Endothelial cell of umbilical vein (primary cell): ENCODE results near the gene CTIF. TPM values are rescaled to one million over a fixed set of nuclear protein-coding genes. Genes with fewer than 3 reads are reported as not detected.

ENCODE experiments used
- BruUV-seq: library from RNA; stranded (reverse); fragments of 400-500 nt; replicated peaks from 2 replicates; lab custom pipeline; 2021; lab: Mats Ljungman, UMichigan
- CTCF ChIA-PET: fragments of 300-600, 350-600 bp; sonication (Branson Sonifier 250); formaldehyde crosslinking; loops from one replicate; lab custom pipeline; 2021; ENCODE audit warnings: antibody characterized with exemption, inconsistent platforms; lab: Charles Lee
- POLR2A ChIA-PET: fragments of 300-600, 350-600 bp; sonication (Branson Sonifier 250); formaldehyde crosslinking; loops from one replicate; lab custom pipeline; 2021; ENCODE audit warnings: antibody characterized with exemption, inconsistent platforms; lab: Charles Lee
- DNase-seq: peaks from one replicate; pipeline ENCODE4 v3.0.0-alpha.2; 2011; ENCODE audit warnings: low read depth, low spot score
- FAIRE-seq: peaks from 2 replicates; lab custom pipeline; 2011; peaks lifted over from hg19 to GRCh38; lab: Jason Lieb, UNC
- H2AFZ ChIP-seq: 2 replicates; pipeline ENCODE4 v1.6.0; 2012; ENCODE audit warnings: low read depth, low read length, control low read depth, inconsistent platforms
- H3K27ac ChIP-seq: 2 replicates; pipeline ENCODE4 v1.5.1; 2011; ENCODE audit warnings: low read depth, mild to moderate bottlenecking, control low read depth, low read length, moderate library complexity; ENCODE audit not compliant: insufficient read depth
- H3K27me3 ChIP-seq, 2 experiments: 2 replicates each; pipeline versions ENCODE4 v1.6.0 to v1.6.1; 2011; ENCODE audit warnings: low read length in 2 of 2, mixed read lengths in 1 of 2; ENCODE audit not compliant: control insufficient read depth in 2 of 2, insufficient read depth in 2 of 2
- H3K36me3 ChIP-seq, 2 experiments: 2 replicates in 1 of 2; 3 replicates in 1 of 2; pipeline ENCODE4 v1.5.1; 2011; ENCODE audit warnings: low read length in 2 of 2, mild to moderate bottlenecking in 1 of 2, moderate library complexity in 1 of 2; ENCODE audit not compliant: control insufficient read depth in 2 of 2, insufficient read depth in 2 of 2; ENCODE audit errors: extremely low read depth in 1 of 2
- H3K4me1 ChIP-seq: 3 replicates; pipeline ENCODE4 v1.5.1; 2011; ENCODE audit warnings: mild to moderate bottlenecking, low read length; ENCODE audit not compliant: control insufficient read depth, insufficient read depth; ENCODE audit errors: extremely low read depth
- H3K4me2 ChIP-seq: 2 replicates; pipeline ENCODE4 v1.6.1; 2011; ENCODE audit warnings: low read length, control low read depth, mixed read lengths; ENCODE audit not compliant: insufficient read depth
- H3K4me3 ChIP-seq, 3 experiments: fragments of 200-600 bp in 1 of 3; sonication (generic), shearing (Covaris generic) in 1 of 3; replicated peaks in 1 of 3; 2 replicates each; pipeline ENCODE4 v1.5.1; 2011 to 2016; ENCODE audit warnings: control low read depth in 3 of 3, low read length in 3 of 3, mild to moderate bottlenecking in 2 of 3, inconsistent platforms in 1 of 3, low read depth in 1 of 3, moderate library complexity in 1 of 3; ENCODE audit not compliant: insufficient read depth in 1 of 3
- H3K79me2 ChIP-seq: 2 replicates; pipeline ENCODE4 v1.6.0; 2012; ENCODE audit warnings: low read length, inconsistent platforms; ENCODE audit not compliant: control insufficient read depth, insufficient read depth
- H3K9ac ChIP-seq: replicated peaks from 2 replicates; pipeline ENCODE3; 2011; ENCODE audit warnings: low read length, control low read depth; ENCODE audit not compliant: insufficient read depth; ENCODE audit errors: extremely low read depth
- H3K9me1 ChIP-seq: replicated peaks from 3 replicates; pipeline ENCODE4 v1.6.0; 2011; ENCODE audit warnings: mild to moderate bottlenecking, low read length; ENCODE audit not compliant: control insufficient read depth, insufficient read depth; ENCODE audit errors: extremely low read depth
- H3K9me3 ChIP-seq: replicated peaks from 2 replicates; pipeline ENCODE4 v1.5.1; 2012; ENCODE audit warnings: low read length, inconsistent platforms; ENCODE audit not compliant: control insufficient read depth, insufficient read depth
- H4K20me1 ChIP-seq: replicated peaks from 2 replicates; pipeline ENCODE3; 2011; ENCODE audit warnings: mild to moderate bottlenecking, low read length; ENCODE audit not compliant: control insufficient read depth, insufficient read depth; ENCODE audit errors: extremely low read depth
- EZH2 ChIP-seq: IDR thresholded peaks from 2 replicates; pipeline ENCODE4 v1.6.1; 2012; ENCODE audit warnings: borderline replicate concordance, low read depth, mild to moderate bottlenecking, moderate library complexity, low read length, inconsistent platforms; ENCODE audit not compliant: severe bottlenecking
- FOS ChIP-seq: IDR thresholded peaks from 2 replicates; pipeline ENCODE4 v1.6.1; 2011; ENCODE audit warnings: mild to moderate bottlenecking, low read length, moderate library complexity, borderline replicate concordance; ENCODE audit not compliant: insufficient read depth
- GATA2 ChIP-seq: IDR thresholded peaks from 2 replicates; pipeline ENCODE4 v1.7.0; 2011; ENCODE audit warnings: low read depth, mild to moderate bottlenecking, moderate library complexity, mixed read lengths, low read length; ENCODE audit not compliant: insufficient read length, insufficient read depth
- JUN ChIP-seq: IDR thresholded peaks from 2 replicates; pipeline ENCODE4 v1.6.1; 2011; ENCODE audit warnings: borderline replicate concordance, low read depth; ENCODE audit not compliant: insufficient read length, insufficient read depth
- MYC ChIP-seq: IDR thresholded peaks from one replicate; pipeline ENCODE4 v1.6.1; 2011; ENCODE audit warnings: mild to moderate bottlenecking, low read depth, low read length
- POLR2A ChIP-seq: IDR thresholded peaks from 2 replicates; pipeline ENCODE4 v1.6.1; 2012; ENCODE audit warnings: low read depth, mild to moderate bottlenecking, control low read depth, low read length
- POLR2AphosphoS5 ChIP-seq: IDR thresholded peaks from 2 replicates; pipeline ENCODE4 v1.6.1; 2012; ENCODE audit warnings: low read depth, mild to moderate bottlenecking, control low read depth, low read length, moderate library complexity; ENCODE audit not compliant: insufficient read depth
- dilution Hi-C: fragments of 300-500 bp; cut with MboI; formaldehyde crosslinking; loops from one replicate; pipeline ENCODE4 v1.15.0; 2019; ENCODE audit warnings: low sequenced_read_pairs; ENCODE audit not compliant: extremely low pct_ligation_motif_present
- intact Hi-C: fragments of 100-400 bp; cut with micrococcal nuclease; formaldehyde crosslinking; loops from one replicate; pipeline ENCODE4 v1.10.0; 2022
- polyA plus RNA-seq, 4 experiments: library from polyadenylated mRNA; depleted of rRNA in 3 of 4; stranded (reverse) in 3 of 4; unstranded in 1 of 4; fragments of >200 nt; gene quantifications; 2 replicates each; pipeline versions ENCODE4 v1.2.1 to v1.2.3, GENCODE V29; 2011 to 2012; ENCODE audit warnings: missing spikeins in 1 of 4
- total RNA-seq: library from RNA; stranded (reverse); gene quantifications from 2 replicates; pipeline ENCODE4 v1.2.3, GENCODE V29; 2021
- TF ChIP-seq, protein P1 (sequence below), 2 donors: IDR thresholded peaks; 1 replicate in 1 of 2; 2 replicates in 1 of 2; pipeline ENCODE4 v1.5.1; 2011; ENCODE audit warnings: low read length in 2 of 2, mild to moderate bottlenecking in 2 of 2, moderate library complexity in 2 of 2, control low read depth in 1 of 2, inconsistent platforms in 1 of 2, low read depth in 1 of 2; ENCODE audit not compliant: insufficient read depth in 1 of 2; ENCODE audit errors: extremely low read depth in 1 of 2
- TF ChIP-seq, protein P2 (sequence below): IDR thresholded peaks from 2 replicates; pipeline ENCODE4 v1.6.1; 2011; ENCODE audit not compliant: insufficient read depth, insufficient read length

CTIF gene
- total and polyA plus RNA-seq, 2 donors (not counting 3 experiments of a cell fraction or from before 2014, with no cell fraction given), result 20.9 to 57.7 TPM

DNA sequence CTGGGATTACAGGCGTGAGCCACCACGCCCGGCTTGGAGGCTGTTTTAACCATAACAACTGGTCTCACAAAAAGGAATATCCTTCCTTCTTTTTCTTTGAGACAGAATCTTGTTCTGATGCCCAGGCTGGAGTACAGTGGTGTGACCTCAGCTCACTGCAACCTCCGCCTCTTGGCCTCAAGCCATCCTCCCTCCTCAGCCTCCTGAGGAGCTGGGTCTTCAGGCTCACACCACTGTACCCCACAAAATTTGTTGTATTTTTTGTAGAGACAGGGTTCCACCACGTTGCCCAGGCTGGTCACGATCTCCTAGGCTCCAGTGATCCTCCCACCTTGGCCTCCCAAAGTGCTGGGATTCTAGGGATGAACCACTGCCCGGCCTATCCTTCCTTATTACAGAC is 21.7 kb downstream of the CTIF start:
- Histone ChIP-seq H3K36me3 (peaks cover 0 to 3% of the 10 kb centered on the region in 2 experiments), H3K9me3 (no peaks in the 10 kb centered on the region), H3K4me2 (no peak overlapping the region), H3K79me2 (peaks cover 13% of the 10 kb centered on the region), H3K4me1 (peaks cover 38% of the 10 kb centered on the region), H3K4me3 (no peak overlapping the region), H3K9ac (no peak overlapping the region), H3K27ac (no peak overlapping the region), H3K9me1 (no peaks in the 10 kb centered on the region), H2AFZ (no peak overlapping the region), H3K27me3 (no peaks in the 10 kb centered on the region), H4K20me1 (no peaks in the 10 kb centered on the region)
- no peak for TF ChIP-seq JUN
- TF ChIP-seq POLR2A, result no peak
- TF ChIP-seq MYC, result no peak
- no peak for TF ChIP-seq FOS
- TF ChIP-seq EZH2, result no peak
- no peak for TF ChIP-seq GATA2
- TF ChIP-seq, protein P1, sequence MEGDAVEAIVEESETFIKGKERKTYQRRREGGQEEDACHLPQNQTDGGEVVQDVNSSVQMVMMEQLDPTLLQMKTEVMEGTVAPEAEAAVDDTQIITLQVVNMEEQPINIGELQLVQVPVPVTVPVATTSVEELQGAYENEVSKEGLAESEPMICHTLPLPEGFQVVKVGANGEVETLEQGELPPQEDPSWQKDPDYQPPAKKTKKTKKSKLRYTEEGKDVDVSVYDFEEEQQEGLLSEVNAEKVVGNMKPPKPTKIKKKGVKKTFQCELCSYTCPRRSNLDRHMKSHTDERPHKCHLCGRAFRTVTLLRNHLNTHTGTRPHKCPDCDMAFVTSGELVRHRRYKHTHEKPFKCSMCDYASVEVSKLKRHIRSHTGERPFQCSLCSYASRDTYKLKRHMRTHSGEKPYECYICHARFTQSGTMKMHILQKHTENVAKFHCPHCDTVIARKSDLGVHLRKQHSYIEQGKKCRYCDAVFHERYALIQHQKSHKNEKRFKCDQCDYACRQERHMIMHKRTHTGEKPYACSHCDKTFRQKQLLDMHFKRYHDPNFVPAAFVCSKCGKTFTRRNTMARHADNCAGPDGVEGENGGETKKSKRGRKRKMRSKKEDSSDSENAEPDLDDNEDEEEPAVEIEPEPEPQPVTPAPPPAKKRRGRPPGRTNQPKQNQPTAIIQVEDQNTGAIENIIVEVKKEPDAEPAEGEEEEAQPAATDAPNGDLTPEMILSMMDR (IDR thresholded peaks at IDR 0.05; ENCODE audit: extremely low read depth in 1 of 2, insufficient read depth in 1 of 2, low read depth in 1 of 2, low read length in 2 of 2), result no peak
- TF ChIP-seq POLR2AphosphoS5, result no peak
- TF ChIP-seq, protein P2, sequence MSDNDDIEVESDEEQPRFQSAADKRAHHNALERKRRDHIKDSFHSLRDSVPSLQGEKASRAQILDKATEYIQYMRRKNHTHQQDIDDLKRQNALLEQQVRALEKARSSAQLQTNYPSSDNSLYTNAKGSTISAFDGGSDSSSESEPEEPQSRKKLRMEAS, result no peak
- BruUV-seq, result no TSS peak
- intact Hi-C loops (no loop called here), dilution Hi-C loops (no loop called here)
- POLR2A ChIA-PET, result interaction anchor here (1.0 kb wide), 1 partner anchor 15 kb away, joined by 4 read pairs; no protein-coding TSS in a partner anchor
- CTCF ChIA-PET, result interaction anchor here (0.6 kb wide), 1 partner anchor 21 kb away, joined by 3 read pairs; no protein-coding TSS in a partner anchor
- DNase-seq, result no peak
- no peak for FAIRE-seq
